Right lobe of liver (tissue), 6 donors: ENCODE data around the gene FXYD1. TPM values are rescaled to one million over a fixed set of nuclear protein-coding genes. Genes with fewer than 3 reads are reported as not detected.

Experiments
- ATAC-seq, 4 donors: fragments of 200-7000 bp; cut with Tn5 transposase; one replicate each; pipeline ENCODE4 v1.9.1; 2020; ENCODE audit warnings: mild to moderate bottlenecking in 4 of 4, moderate library complexity in 4 of 4
- DNase-seq, 3 donors: peaks; one replicate each; pipeline ENCODE4 v3.0.0-alpha.2; 2020
- H3K27ac ChIP-seq, 3 donors: fragments of 200-600 bp; one replicate each; pipeline ENCODE4 v1.8.0; 2022
- H3K27me3 ChIP-seq, 2 donors: fragments of 200-600 bp; one replicate each; pipeline ENCODE4 v1.8.0; 2022
- H3K36me3 ChIP-seq, 4 donors: fragments of 200-600 bp; sonication (generic) in 1 of 4; one replicate each; pipeline versions ENCODE4 v1.5.1 to v1.8.0; 2017 to 2022; ENCODE audit warnings: control low read depth in 1 of 4
- H3K4me1 ChIP-seq, 4 donors: fragments of 200-600 bp; sonication (generic) in 1 of 4; one replicate each; pipeline versions ENCODE4 v1.5.1 to v1.8.0; 2017 to 2022; ENCODE audit warnings: control low read depth in 1 of 4
- H3K4me3 ChIP-seq, 3 donors: fragments of 200-600 bp; one replicate each; pipeline ENCODE4 v1.8.0; 2022
- H3K9me3 ChIP-seq, 4 donors: fragments of 200-600 bp; sonication (generic) in 1 of 4; one replicate each; pipeline versions ENCODE4 v1.5.1 to v1.8.0; 2017 to 2022; ENCODE audit warnings: control low read depth in 1 of 4
- POLR2A ChIP-seq: fragments of 450-650 bp; IDR thresholded peaks from one replicate; pipeline ENCODE4 v1.6.1; 2017; ENCODE audit warnings: antibody characterized with exemption, mild to moderate bottlenecking
- WGBS: methylation state at CpG from one replicate; pipeline ENCODE4 v1.1.6; 2018; ENCODE audit warnings: low coverage, low lambda C conversion rate; ENCODE audit not compliant: insufficient coverage; ENCODE audit errors: missing lambda C conversion rate; 5-methylcytosine and 5-hydroxymethylcytosine counted together
- intact Hi-C, 2 donors: fragments of 100-400 bp; cut with DNase I; formaldehyde crosslinking; loops; one replicate each; pipeline versions ENCODE4 v1.11.2 to v1.14.1; 2022
- long read RNA-seq: library from polyadenylated mRNA; unstranded; transcript quantifications from one replicate; pipeline ENCODE4 v2.0.0, GENCODE V29; 2019
- total RNA-seq, 6 experiments: library from RNA; depleted of rRNA in 2 of 6; stranded (reverse); fragments of >200 nt in 2 of 6; fragmentation: NEBNext Ultra II Directional in 3 of 6; extraction: Animal tissue kit (Norgen Biotek cat#: 25700) in 3 of 6; gene quantifications; one replicate each; pipeline versions ENCODE4 v1.1.0 to v1.2.4, GENCODE V29; 2016 to 2023
- TF ChIP-seq, protein P1 (sequence below), 4 donors: fragments of 200-600 bp in 3 of 4; fragments of 450-650 bp in 1 of 4; IDR thresholded peaks; one replicate each; pipeline versions ENCODE4 v1.5.1 to v1.8.0; 2016 to 2022; ENCODE audit warnings: antibody characterized with exemption in 4 of 4, mild to moderate bottlenecking in 2 of 4
- donor health status: DM: no; HTN: yes; CAD: no.
- donor health status: DM: no; HTN: no; CAD: no.
- donor health status: DM: no; HTN: no; CAD: no.
- donor health status: DM: no; HTN: yes; CAD: no.
- donor health status: DM: no; HTN: yes; CAD: no.

FXYD1 gene
- 100 to 1,000 TPM in 4 of 6 experiments, 10 to 100 TPM in 2; 38.9 to 263 (median 140) TPM for total RNA-seq
- long read RNA-seq, transcript FXYD1-206 (8 exons, 486 nt), result major isoform, 5 of 23 reads
- long read RNA-seq, partial matches to known transcripts, result 3 of 23 reads
- long read RNA-seq, other reads (novel, unspliced or antisense), result 3 of 23 reads

DNA sequence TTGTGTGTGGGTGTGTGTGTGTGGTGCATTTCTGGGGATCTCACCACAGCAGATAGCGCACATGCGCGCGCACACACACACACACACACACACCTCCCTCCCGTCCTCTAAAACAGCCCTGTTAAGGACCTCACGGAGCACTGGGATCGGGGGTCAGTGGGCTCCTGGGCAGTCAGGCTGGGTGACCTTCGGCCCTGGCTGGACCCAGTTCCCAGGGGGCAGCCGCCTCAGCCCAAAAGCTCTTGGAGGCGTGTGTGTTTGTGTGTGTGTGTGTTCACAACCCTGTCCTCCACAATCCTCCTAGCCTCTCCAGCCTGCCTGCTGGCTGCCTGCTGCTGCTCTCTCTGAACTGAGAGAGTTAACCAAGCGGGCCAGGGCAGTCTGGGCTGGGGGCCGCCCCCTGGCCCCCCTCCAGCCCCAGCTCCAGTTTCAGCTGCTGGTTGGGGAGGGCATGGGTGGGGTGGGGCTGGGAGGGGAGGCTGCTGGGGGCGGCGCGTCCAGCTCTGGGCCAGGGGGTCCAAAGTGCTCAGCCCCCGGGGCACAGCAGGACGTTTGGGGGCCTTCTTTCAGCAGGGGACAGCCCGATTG is at the start of gene FXYD1:
TSS of gene FXYD1 (plus strand) at position 520 of the 588 bp plus-strand sequence. CDS start 1,256 bp downstream, outside the sequence.
- TF ChIP-seq POLR2A, result no peak
- TF ChIP-seq, protein P1, sequence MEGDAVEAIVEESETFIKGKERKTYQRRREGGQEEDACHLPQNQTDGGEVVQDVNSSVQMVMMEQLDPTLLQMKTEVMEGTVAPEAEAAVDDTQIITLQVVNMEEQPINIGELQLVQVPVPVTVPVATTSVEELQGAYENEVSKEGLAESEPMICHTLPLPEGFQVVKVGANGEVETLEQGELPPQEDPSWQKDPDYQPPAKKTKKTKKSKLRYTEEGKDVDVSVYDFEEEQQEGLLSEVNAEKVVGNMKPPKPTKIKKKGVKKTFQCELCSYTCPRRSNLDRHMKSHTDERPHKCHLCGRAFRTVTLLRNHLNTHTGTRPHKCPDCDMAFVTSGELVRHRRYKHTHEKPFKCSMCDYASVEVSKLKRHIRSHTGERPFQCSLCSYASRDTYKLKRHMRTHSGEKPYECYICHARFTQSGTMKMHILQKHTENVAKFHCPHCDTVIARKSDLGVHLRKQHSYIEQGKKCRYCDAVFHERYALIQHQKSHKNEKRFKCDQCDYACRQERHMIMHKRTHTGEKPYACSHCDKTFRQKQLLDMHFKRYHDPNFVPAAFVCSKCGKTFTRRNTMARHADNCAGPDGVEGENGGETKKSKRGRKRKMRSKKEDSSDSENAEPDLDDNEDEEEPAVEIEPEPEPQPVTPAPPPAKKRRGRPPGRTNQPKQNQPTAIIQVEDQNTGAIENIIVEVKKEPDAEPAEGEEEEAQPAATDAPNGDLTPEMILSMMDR (IDR thresholded peaks at IDR 0.05), result no peak
- peaks cover 0 to 6% (median 0%) of the 10 kb centered on the region in 4 donors for H3K36me3 ChIP-seq
- 0% methylated on average over 2 of the region's 18 CpGs for WGBS
- DNase-seq, result peak; percentile 50 to 90 (median 81)
- intact Hi-C loops, result loop anchor here in 1 of 2 donors (5.0 kb wide), 1 partner anchor 96 kb away; the partner anchor contains the start of gene HPN
- H3K27me3 ChIP-seq, result no peaks in the 10 kb centered on the region
- H3K27ac ChIP-seq, result peak within 1 kb of the TSS; percentile 86 to 97 (median 93)
- peak within 1 kb of the TSS; percentile 19 to 57 (median 56) for H3K4me3 ChIP-seq
- peaks cover 0 to 52% (median 14%) of the 10 kb centered on the region in 4 donors for H3K4me1 ChIP-seq
- peak; percentile 1 to 40 (median 26) for ATAC-seq
- H3K9me3 ChIP-seq, result no peaks in the 10 kb centered on the region

DNA sequence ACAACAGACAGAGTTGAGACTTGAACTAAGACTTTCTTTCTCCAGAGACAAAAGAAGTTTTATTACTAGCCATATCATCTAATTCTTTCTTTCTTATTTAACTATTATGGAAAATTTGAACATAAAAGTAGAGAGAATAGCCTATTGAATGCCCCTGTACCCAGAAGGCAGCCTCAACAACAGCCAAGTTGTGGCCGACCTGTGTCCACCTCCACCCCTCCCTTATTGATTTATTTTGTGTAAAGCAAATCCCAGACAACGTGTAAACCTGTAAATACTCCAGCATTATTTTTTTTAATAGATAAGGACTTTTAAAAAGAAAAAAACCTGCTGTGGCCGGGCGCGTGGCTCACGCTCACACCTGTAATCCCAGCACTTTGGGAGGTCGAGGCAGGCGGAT is 49.1 kb upstream of the FXYD1 start:
- Histone ChIP-seq H3K4me3 (peak overlapping the region in 1 of 3 donors; percentile 40), H3K36me3 (no peaks in the 10 kb centered on the region), H3K4me1 (peaks cover 0 to 21% (median 8%) of the 10 kb centered on the region in 4 donors), H3K9me3 (no peaks in the 10 kb centered on the region), H3K27ac (peak overlapping the region in 1 of 3 donors; percentile 70), H3K27me3 (no peaks in the 10 kb centered on the region)
- intact Hi-C loops, result no loop called here
- TF ChIP-seq POLR2A, result no peak
- TF ChIP-seq, protein P1 (IDR thresholded peaks at IDR 0.05), result no peak
- no peak for DNase-seq
- ATAC-seq, result peak; percentile 33 to 55 (median 43)
- 38% methylated on average over 8 of the region's 8 CpGs for WGBS

DNA sequence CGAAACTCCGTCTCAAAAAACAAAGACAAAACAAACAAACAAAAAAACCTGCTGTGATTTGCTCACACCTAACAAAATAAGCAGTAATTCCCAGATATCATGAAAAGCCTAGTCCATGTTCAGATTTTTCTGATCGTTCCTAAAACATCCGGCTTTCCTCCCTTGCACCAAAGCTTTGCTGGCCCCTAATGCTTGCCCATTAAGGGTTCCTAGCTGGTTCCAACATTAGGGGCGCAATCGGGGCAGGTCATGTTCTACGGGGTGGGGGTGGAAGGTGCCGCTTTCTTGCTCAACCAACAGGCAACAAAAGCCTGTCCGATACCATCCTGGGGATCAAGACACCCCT is 48.5 kb upstream of the FXYD1 start:
- Histone ChIP-seq H3K27me3 (no peaks in the 10 kb centered on the region), H3K27ac (peak overlapping the region in 2 of 3 donors; percentile 31 to 70), H3K9me3 (no peaks in the 10 kb centered on the region), H3K4me1 (peaks cover 0 to 21% (median 8%) of the 10 kb centered on the region in 4 donors), H3K36me3 (no peaks in the 10 kb centered on the region), H3K4me3 (peak overlapping the region; percentile 23 to 40 (median 38))
- no peak for DNase-seq
- ATAC-seq, result peak; percentile 18 to 44 (median 18)
- WGBS, result 15% methylated on average over 6 of the region's 9 CpGs
- intact Hi-C loops, result no loop called here
- TF ChIP-seq, protein P1 (IDR thresholded peaks at IDR 0.05), result no peak
- TF ChIP-seq POLR2A, result no peak

DNA sequence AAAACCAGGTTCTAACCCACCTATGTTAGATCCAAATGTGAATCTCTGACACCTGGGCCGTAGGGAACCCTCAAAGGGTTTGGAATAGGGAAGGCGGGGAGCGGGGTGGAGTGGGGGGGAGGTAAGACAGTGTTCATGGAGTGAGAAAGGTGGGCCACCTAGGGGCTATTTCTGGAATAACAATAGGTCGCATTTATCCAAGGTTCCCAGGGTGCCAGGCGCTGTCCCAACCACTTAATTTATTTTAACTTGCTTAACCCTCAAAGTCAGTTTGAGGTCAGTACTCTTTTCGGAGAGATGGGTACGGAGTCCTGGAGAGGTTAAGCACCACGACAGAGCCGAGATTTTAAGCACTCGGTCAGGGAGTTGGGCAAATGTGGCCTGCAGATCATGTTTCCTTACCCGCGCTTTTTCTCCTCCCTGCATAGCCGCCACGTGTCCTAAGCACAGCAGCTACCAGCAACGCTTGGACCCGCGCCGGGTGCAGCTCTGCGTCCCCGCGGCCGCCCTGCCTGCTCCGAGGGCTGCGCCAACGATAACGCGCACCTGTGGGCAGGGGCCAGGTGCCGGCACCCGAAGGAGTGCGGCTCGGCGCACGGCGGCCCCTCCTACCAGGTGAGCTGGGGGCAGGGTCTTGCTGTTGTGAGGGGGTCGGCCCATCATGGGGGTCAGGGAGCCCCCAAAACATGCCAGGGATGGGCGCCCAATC is 48.0 kb upstream of the FXYD1 start:
- ATAC-seq (peak; percentile 90 to 96 (median 92)), DNase-seq (peak; percentile 59 to 86 (median 73))
- intact Hi-C loops, result no loop called here
- H3K27ac ChIP-seq, result peak overlapping the region in 2 of 3 donors; percentile 32 to 70
- H3K9me3 ChIP-seq, result no peaks in the 10 kb centered on the region
- no peaks in the 10 kb centered on the region for H3K27me3 ChIP-seq
- peaks cover 0 to 21% (median 8%) of the 10 kb centered on the region in 4 donors for H3K4me1 ChIP-seq
- H3K4me3 ChIP-seq, result peak overlapping the region; percentile 23 to 40 (median 38)
- no peak for TF ChIP-seq POLR2A
- TF ChIP-seq, protein P1 (IDR thresholded peaks at IDR 0.05), result peak; percentile 59 to 71 (median 70)
- 0% methylated on average over 19 of the region's 36 CpGs for WGBS
- H3K36me3 ChIP-seq, result no peaks in the 10 kb centered on the region
